ENCODE results near the gene ARL15. TPM values are rescaled to one million over a fixed set of nuclear protein-coding genes. Genes with fewer than 3 reads are reported as not detected.
"Not testable (repeated sequence)": the region's sequence is repeated elsewhere in the genome, so short reads cannot be mapped to it uniquely, and the experiment has no call there.

Gene ARL15
- polyA plus RNA-seq, 1 donor from 2014 or later, result 10.9 TPM

DNA sequence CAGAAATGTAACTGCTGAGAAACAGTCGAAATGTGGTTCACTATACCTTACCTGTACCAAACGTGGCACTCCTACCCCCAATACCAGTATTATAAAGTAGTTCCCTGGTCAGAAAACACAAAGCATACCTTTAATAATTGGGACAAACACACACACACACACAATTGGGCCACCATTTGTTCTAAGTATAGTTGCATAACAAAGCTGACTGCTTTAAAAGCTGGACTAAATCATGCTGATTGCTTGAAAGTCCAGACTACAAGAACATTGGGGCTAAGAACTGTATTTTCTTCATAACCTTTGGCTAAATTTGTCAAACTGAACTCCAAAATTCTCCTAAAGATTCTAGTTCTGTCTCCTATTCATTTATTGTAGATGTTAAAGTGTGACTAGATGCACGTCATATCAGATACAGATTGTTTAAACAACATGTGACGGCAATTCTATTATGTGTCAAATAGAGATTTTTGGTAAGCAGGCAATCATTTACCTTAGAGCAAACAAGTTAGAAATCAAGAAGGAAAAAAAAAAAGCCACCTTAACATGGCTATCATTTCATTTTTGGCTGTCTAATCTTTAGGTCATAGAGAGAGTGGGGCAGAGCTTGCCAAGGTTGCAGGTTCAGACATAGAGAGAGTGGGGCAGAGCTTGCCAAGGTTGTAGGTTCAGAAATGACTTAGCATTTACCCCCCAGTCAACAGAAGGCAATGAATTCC, 265.1 kb downstream of the ARL15 start:
- peaks cover 7% of the 10 kb centered on the region for H3K36me3 Mint-ChIP-seq
- no peaks in the 10 kb centered on the region for H3K4me1 Mint-ChIP-seq
- peaks cover 0 to 1% (median 0%) of the 10 kb centered on the region in 3 donors for H3K9me3 Mint-ChIP-seq
- no peaks in the 10 kb centered on the region for H3K27me3 Mint-ChIP-seq
- H3K27ac Mint-ChIP-seq, result no peak overlapping the region
- H3K4me3 Mint-ChIP-seq, result no peak overlapping the region

DNA sequence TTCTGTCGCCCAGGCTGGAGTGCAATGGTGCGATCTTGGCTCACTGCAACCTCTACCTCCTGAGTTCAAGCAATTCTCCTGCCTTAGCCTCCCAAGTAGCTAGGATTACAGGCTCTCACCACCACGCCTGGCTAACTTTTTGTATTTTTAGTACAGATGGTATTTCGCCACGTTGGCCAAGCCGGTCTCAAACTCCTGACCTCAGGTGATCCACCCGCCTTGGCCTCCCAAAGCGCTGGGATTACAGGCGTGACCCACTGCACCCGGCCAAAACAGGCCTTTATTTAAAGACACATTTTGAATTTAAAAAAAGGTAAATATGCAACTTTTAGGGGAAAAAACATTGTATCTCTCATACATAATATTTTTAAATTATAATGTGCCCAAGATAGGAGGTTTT, 266.1 kb downstream of the ARL15 start:
- not testable (repeated sequence) for H3K4me3 Mint-ChIP-seq, H3K27ac Mint-ChIP-seq, H3K4me1 Mint-ChIP-seq, H3K36me3 Mint-ChIP-seq, H3K9me3 Mint-ChIP-seq, H3K27me3 Mint-ChIP-seq

DNA sequence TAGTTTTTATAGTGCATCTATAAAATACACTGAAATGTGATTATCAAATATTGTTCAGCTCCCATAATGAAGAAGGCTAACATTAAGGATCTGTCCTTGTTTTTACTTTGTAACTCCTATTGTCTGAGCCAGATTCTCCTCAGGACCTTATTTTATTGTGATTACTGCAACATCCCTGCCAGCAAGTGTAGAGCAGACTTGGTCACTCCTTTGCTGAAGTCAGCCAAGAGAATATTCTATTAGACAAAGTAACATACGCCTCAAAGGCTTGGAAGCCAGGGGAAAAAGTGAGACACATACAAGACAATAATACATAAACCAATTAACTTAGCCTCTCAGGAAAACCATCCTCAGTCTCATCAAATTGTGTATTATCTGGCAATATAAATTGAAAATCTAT, 269.6 kb downstream of the ARL15 start:
- H3K9me3 Mint-ChIP-seq, result peaks cover 0 to 1% (median 0%) of the 10 kb centered on the region in 3 donors
- no peaks in the 10 kb centered on the region for H3K27me3 Mint-ChIP-seq
- no peak overlapping the region for H3K4me3 Mint-ChIP-seq
- peaks cover 3% of the 10 kb centered on the region for H3K36me3 Mint-ChIP-seq
- peaks cover 0 to 1% (median 0%) of the 10 kb centered on the region in 3 donors for H3K4me1 Mint-ChIP-seq
- no peak overlapping the region for H3K27ac Mint-ChIP-seq

DNA sequence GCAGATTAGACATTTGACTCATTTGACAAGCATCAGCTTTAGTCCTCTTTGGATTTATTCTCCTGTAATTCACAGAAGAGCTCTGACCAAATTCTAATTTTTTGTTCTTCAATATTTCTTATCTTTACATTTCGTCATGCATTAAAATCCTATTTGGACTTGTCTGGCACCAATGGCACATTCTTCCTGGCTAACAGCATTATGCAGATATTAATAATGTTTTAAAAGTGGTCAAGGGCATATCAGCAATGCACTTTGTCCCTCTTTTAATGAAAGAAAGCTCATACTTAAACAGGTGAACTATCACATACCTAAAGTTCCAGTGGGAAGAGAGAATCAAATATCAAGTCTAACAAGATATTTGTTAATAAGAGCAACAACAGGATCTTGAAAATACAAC, 270.4 kb downstream of the ARL15 start:
- H3K27me3 Mint-ChIP-seq, result no peaks in the 10 kb centered on the region
- H3K27ac Mint-ChIP-seq, result no peak overlapping the region
- no peak overlapping the region for H3K4me3 Mint-ChIP-seq
- peaks cover 0 to 1% (median 0%) of the 10 kb centered on the region in 3 donors for H3K4me1 Mint-ChIP-seq
- peaks cover 0 to 1% (median 0%) of the 10 kb centered on the region in 3 donors for H3K9me3 Mint-ChIP-seq
- peaks cover 3% of the 10 kb centered on the region for H3K36me3 Mint-ChIP-seq

DNA sequence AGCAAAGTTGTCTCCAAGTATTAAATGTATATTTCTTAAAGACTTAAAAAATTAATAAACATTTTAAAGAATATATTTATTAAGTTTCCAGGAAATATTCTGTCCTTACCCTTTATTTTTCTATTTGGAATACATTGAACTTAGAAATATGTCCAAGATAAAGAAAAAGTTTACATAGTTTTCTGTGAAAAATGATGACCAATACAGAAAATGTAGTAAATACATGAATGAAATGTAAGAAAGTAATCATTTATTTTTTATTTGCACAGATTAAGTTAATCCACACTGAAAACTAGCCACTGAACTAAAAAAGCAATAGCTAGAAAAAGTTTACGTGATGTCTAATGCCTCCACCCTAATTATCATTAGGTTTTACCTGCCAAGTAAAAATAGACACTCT, 273.2 kb downstream of the ARL15 start:
- Mint-ChIP-seq H3K27me3 (no peaks in the 10 kb centered on the region), H3K27ac (no peak overlapping the region), H3K4me3 (no peak overlapping the region), H3K4me1 (peaks cover 0 to 1% (median 0%) of the 10 kb centered on the region in 3 donors), H3K36me3 (peaks cover 12% of the 10 kb centered on the region), H3K9me3 (no peaks in the 10 kb centered on the region)

DNA sequence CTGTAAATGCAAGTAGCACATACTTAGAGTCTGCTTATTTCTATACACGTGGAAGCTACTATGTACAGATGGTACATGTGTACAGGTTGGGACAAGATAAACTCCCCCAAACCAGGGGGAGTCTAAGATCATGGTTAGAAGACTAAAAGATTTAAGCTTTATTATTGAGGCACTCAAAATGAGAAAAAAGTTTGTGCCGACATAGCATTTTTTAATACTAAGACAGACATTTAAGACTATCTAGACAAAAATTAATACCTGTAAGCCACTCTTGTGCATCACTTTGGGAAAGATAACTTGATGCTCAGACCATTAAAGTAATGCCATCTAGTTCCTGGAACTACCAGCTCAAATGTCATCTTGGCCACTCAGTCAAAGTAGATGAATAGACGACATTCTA, 279.4 kb downstream of the ARL15 start:
- Mint-ChIP-seq H3K4me3 (no peak overlapping the region), H3K9me3 (no peaks in the 10 kb centered on the region), H3K27ac (no peak overlapping the region), H3K27me3 (no peaks in the 10 kb centered on the region), H3K36me3 (peaks cover 18% of the 10 kb centered on the region), H3K4me1 (no peaks in the 10 kb centered on the region)

DNA sequence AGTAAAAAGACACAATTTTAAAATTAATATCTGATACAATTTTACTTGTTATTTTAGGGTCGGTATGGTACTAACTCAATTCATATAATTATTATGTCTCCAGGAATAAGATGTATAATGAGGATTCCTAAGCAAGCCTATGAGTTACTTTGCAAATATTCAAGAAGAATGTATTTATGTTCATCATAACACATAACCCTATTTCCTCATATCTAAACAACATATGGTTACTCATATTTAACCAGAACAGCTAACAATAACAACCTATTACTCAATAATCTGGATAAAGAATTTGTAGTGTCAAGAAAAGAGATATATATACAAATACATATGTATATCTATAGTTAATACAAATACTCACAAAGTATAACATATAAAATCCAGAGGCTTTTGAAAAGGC, 285.9 kb downstream of the ARL15 start:
- no peak overlapping the region for H3K27ac Mint-ChIP-seq
- H3K36me3 Mint-ChIP-seq, result peaks cover 11% of the 10 kb centered on the region
- no peaks in the 10 kb centered on the region for H3K9me3 Mint-ChIP-seq
- peaks cover 4 to 7% (median 4%) of the 10 kb centered on the region in 3 donors for H3K4me1 Mint-ChIP-seq
- no peak overlapping the region for H3K4me3 Mint-ChIP-seq
- no peaks in the 10 kb centered on the region for H3K27me3 Mint-ChIP-seq

DNA sequence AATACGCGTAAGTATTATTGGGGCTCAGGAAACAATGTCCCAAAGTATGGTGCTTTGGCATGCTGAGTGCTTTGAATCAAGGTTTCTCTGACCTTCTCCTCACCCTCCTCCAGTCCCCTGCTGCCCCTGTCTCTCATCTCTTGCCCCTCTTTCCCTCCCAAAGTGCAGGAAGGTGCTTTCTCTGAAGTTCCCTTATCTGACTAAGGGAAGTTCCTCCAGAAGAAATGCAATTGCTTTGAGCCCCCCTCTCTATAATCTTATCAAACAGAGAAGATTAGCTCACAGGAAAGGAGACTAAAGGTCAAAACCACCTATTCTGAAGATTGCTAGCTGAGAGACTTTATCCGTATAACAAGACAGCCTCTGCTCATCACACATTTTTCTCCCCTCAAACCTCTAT, 288.1 kb downstream of the ARL15 start:
- no peaks in the 10 kb centered on the region for H3K27me3 Mint-ChIP-seq
- no peak overlapping the region for H3K4me3 Mint-ChIP-seq
- H3K27ac Mint-ChIP-seq, result no peak overlapping the region
- H3K36me3 Mint-ChIP-seq, result peaks cover 8% of the 10 kb centered on the region
- peaks cover 4 to 7% (median 4%) of the 10 kb centered on the region in 3 donors for H3K4me1 Mint-ChIP-seq
- H3K9me3 Mint-ChIP-seq, result no peaks in the 10 kb centered on the region

DNA sequence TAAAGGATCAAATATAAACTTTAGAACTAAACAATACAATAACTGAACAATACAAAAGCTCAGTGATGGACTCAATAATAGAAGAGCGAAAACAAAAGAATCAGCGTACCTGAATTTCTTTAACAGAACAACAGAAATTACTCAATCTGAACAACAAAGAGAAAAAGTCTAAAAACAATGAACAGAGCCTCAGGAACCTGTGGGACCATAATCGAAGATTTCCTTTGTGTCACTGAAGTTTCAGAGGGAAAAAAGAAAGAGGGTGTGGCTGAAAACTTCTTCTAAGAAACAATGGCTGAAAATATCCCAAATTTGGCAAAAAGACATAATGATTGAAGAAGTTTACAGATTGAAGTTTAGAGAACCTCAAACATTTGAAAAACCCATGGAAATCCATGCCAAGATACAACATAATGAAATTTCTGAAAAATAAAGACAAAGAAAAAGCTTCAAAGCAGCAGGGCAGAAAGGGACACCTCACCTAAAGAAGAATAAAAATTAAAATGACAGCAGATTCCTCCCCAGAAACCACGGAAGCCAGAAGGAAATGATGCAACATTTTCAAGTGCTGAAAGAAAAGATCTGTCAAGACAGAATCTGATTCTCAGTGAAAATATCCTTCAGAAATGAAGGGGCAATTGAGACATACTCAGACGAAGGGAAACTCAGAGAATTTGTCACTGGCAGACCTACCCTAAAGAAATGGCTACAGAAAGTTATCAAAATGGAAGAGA, 288.8 kb downstream of the ARL15 start:
- Mint-ChIP-seq H3K4me1 (peaks cover 4 to 7% (median 4%) of the 10 kb centered on the region in 3 donors), H3K36me3 (peaks cover 6% of the 10 kb centered on the region), H3K27ac (peak overlapping the region in 1 of 3 donors; percentile 55), H3K9me3 (peaks cover 0 to under 1% (median 0%) of the 10 kb centered on the region in 3 donors), H3K4me3 (no peak overlapping the region), H3K27me3 (no peaks in the 10 kb centered on the region)

DNA sequence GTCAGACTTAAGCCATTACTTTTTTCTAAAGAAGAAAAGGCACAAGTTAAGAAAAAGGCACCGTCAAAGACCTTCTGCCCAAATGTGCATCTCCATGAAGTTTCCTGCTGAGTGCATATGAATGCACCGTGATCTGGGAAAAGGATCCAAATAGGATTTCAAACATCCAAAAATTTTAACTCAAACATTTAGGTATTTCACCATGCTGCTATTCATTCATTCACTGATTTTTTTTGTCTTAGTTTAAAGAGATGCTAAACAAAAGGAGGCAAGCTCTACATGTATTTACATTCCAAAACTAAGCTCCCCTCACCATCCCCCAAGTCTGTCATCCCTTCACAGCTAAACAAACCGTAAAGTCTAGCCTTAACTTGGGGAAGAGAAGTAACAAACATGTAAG, 291.9 kb downstream of the ARL15 start:
- Mint-ChIP-seq H3K4me3 (no peak overlapping the region), H3K36me3 (peaks cover 17% of the 10 kb centered on the region), H3K27ac (no peak overlapping the region), H3K27me3 (no peaks in the 10 kb centered on the region), H3K4me1 (peaks cover 4 to 7% (median 4%) of the 10 kb centered on the region in 3 donors), H3K9me3 (peaks cover 2 to 5% (median 4%) of the 10 kb centered on the region in 3 donors)

DNA sequence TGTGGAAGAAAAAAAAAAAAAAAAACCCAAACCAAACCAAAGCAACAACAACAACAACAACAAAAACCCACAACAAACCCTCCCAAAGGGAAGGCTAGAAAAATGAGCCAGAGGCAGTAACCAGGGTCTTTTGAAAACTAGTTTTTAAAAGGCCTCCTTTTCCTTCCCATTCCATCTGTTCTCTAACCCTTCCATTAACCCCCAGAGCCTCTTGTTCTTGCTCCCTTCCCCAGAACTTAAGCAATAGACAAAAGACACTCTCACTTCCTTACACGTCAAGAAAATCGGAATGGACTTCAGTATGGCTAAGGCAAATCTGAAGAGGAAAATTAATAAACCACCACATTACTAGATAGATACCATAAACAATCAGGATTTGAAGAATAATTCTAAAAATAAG, 292.8 kb downstream of the ARL15 start:
- H3K9me3 Mint-ChIP-seq, result peaks cover 2 to 5% (median 4%) of the 10 kb centered on the region in 3 donors
- H3K27ac Mint-ChIP-seq, result no peak overlapping the region
- no peak overlapping the region for H3K4me3 Mint-ChIP-seq
- H3K36me3 Mint-ChIP-seq, result peaks cover 17% of the 10 kb centered on the region
- peaks cover 4 to 6% (median 4%) of the 10 kb centered on the region in 3 donors for H3K4me1 Mint-ChIP-seq
- no peaks in the 10 kb centered on the region for H3K27me3 Mint-ChIP-seq

DNA sequence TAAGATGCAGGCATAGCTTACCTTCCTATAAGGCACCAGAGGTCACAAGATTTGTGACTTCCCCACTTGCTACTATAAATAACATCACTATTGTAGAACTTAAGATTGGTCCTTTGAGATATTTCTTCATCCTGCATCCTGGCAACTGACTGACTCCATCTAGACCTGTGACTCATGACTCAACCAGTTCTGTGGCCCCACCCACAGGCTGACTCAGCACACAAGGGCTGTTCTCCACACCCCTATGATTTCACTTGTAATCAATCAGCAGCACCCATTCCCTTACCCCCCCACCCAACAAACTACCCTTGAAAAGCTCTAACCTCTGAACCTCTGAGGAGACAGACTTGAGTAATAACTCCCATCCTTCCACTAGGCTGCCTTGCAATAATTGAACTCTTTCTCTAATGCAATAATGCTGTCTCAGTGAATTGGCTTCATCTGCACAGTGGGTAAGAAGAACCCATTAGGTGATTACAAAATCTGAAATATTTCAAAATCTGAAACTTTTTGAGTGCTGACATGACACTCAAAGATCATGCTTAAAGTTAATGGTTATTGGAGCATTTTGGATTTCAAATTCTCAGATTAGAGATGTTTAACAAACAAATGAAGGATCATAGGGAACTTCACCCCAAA, 296.7 kb downstream of the ARL15 start:
- H3K4me1 Mint-ChIP-seq, result no peaks in the 10 kb centered on the region
- peak overlapping the region in 1 of 4 donors; percentile 58 for H3K4me3 Mint-ChIP-seq
- H3K36me3 Mint-ChIP-seq, result peaks cover 15% of the 10 kb centered on the region
- no peaks in the 10 kb centered on the region for H3K27me3 Mint-ChIP-seq
- no peak overlapping the region for H3K27ac Mint-ChIP-seq
- peaks cover 2 to 5% (median 4%) of the 10 kb centered on the region in 3 donors for H3K9me3 Mint-ChIP-seq

DNA sequence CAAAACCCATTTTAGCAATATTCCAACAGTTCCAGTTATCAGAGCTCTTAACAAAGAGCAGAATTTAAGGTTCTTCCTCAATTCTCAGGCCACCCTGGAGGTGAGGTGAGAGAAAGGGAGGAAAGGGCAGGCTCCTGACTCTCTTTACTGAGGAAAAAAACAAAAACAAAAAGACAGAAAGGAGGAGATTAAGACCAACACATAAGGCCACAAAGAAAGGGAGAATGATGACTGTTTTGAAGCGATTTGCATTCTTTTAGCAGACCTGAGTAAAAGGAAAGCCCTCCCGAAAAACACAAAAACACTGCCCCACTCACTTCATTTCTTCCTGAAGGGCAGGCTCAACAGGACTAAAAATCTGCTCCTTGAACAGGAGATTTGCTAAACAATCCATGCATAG, 300.5 kb downstream of the ARL15 start:
- H3K27me3 Mint-ChIP-seq, result no peaks in the 10 kb centered on the region
- H3K27ac Mint-ChIP-seq, result no peak overlapping the region
- H3K9me3 Mint-ChIP-seq, result peaks cover 2 to 4% (median 3%) of the 10 kb centered on the region in 3 donors
- no peaks in the 10 kb centered on the region for H3K4me1 Mint-ChIP-seq
- H3K4me3 Mint-ChIP-seq, result no peak overlapping the region
- H3K36me3 Mint-ChIP-seq, result peaks cover 12% of the 10 kb centered on the region

DNA sequence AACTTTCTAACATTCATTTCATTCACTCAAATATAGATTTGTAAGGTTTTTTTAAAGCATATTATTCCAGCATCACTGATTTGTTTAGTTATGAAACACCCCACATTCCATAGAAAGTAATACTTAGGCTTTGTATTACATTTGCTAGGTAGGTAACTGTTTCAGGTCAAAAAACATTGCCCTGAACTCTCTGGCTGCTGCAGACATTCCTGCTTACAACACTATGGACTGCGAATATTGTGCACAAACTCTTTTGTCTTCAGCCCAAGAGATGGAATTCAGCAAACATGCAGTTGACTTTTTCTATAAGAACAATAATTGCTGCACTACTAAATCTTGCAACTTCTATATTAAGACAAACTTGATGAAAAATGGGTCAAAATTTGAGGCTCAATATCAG, 301.0 kb downstream of the ARL15 start:
- no peak overlapping the region for H3K27ac Mint-ChIP-seq
- peaks cover 11% of the 10 kb centered on the region for H3K36me3 Mint-ChIP-seq
- no peak overlapping the region for H3K4me3 Mint-ChIP-seq
- H3K4me1 Mint-ChIP-seq, result no peaks in the 10 kb centered on the region
- H3K9me3 Mint-ChIP-seq, result peaks cover 2 to 4% (median 3%) of the 10 kb centered on the region in 3 donors
- H3K27me3 Mint-ChIP-seq, result no peaks in the 10 kb centered on the region
